Trophoblast cell (in vitro differentiated cells and primary cell): ENCODE measurements around the gene ARNT2.

Source experiments
- DNase-seq, 2 donors: peaks; one replicate each; pipeline ENCODE4 v3.0.0-alpha.2; 2016
- H2AFZ ChIP-seq: 2 replicates; pipeline ENCODE4 v1.6.1; 2013; ENCODE audit warnings: low read length, moderate library complexity, mild to moderate bottlenecking; ENCODE audit not compliant: insufficient read depth, poor library complexity
- H2AK5ac ChIP-seq: 2 replicates; pipeline ENCODE4 v1.6.1; 2013; ENCODE audit warnings: mild to moderate bottlenecking, low read length
- H2BK120ac ChIP-seq: 2 replicates; pipeline ENCODE4 v1.6.1; 2013; ENCODE audit warnings: low read length, mild to moderate bottlenecking, moderate library complexity; ENCODE audit not compliant: insufficient read depth, poor library complexity
- H2BK12ac ChIP-seq: 2 replicates; pipeline ENCODE4 v1.6.1; 2013; ENCODE audit warnings: mild to moderate bottlenecking, low read length, moderate library complexity
- H2BK5ac ChIP-seq: 2 replicates; pipeline ENCODE4 v1.6.1; 2013; ENCODE audit warnings: low read length, low read depth, moderate library complexity, mild to moderate bottlenecking; ENCODE audit not compliant: poor library complexity
- H3K14ac ChIP-seq: 2 replicates; pipeline ENCODE4 v1.6.1; 2013; ENCODE audit warnings: mild to moderate bottlenecking, low read length
- H3K18ac ChIP-seq: 2 replicates; pipeline ENCODE4 v1.6.1; 2013; ENCODE audit warnings: mild to moderate bottlenecking, low read length
- H3K23ac ChIP-seq: 2 replicates; pipeline ENCODE4 v1.6.1; 2013; ENCODE audit warnings: low read length
- H3K27ac ChIP-seq: 2 replicates; pipeline ENCODE4 v1.5.1; 2013; ENCODE audit warnings: low read depth, mild to moderate bottlenecking, inconsistent platforms, low read length, moderate library complexity
- H3K27me3 ChIP-seq: 2 replicates; pipeline ENCODE4 v1.6.1; 2013; ENCODE audit warnings: inconsistent platforms, mild to moderate bottlenecking, low read length, moderate library complexity; ENCODE audit not compliant: insufficient read depth
- H3K36me3 ChIP-seq, 2 experiments: 1 replicate in 1 of 2; 2 replicates in 1 of 2; pipeline ENCODE4 v1.6.1; 2013; ENCODE audit warnings: low read length in 2 of 2, mild to moderate bottlenecking in 2 of 2, moderate library complexity in 1 of 2; ENCODE audit not compliant: insufficient read depth in 2 of 2, control insufficient read depth in 1 of 2
- H3K4ac ChIP-seq: 2 replicates; pipeline ENCODE4 v1.6.1; 2013; ENCODE audit warnings: low read depth, mild to moderate bottlenecking, low read length, moderate library complexity
- H3K4me1 ChIP-seq, 2 experiments: 1 replicate in 1 of 2; 2 replicates in 1 of 2; pipeline ENCODE4 v1.6.1; 2013; ENCODE audit warnings: low read length in 2 of 2, mild to moderate bottlenecking in 2 of 2, moderate library complexity in 1 of 2; ENCODE audit not compliant: insufficient read depth in 2 of 2, control insufficient read depth in 1 of 2
- H3K4me2 ChIP-seq: 2 replicates; pipeline ENCODE4 v1.6.1; 2013; ENCODE audit warnings: inconsistent platforms, mild to moderate bottlenecking, low read length, moderate library complexity
- H3K4me3 ChIP-seq: 2 replicates; pipeline ENCODE4 v1.5.1; 2013; ENCODE audit warnings: mild to moderate bottlenecking, low read depth, low read length, inconsistent platforms
- H3K79me1 ChIP-seq: one replicate; pipeline ENCODE4 v1.6.1; 2013; ENCODE audit warnings: low read length
- H3K79me2 ChIP-seq: 2 replicates; pipeline ENCODE4 v1.6.1; 2013; ENCODE audit warnings: low read length, mild to moderate bottlenecking; ENCODE audit not compliant: control insufficient read depth, insufficient read depth, poor library complexity
- H3K9ac ChIP-seq: 2 replicates; pipeline ENCODE4 v1.6.1; 2013; ENCODE audit warnings: mild to moderate bottlenecking, low read length
- H3K9me3 ChIP-seq: 2 replicates; pipeline ENCODE4 v1.6.1; 2013; ENCODE audit warnings: low read depth, mild to moderate bottlenecking, control low read depth, inconsistent platforms, low read length; ENCODE audit not compliant: insufficient read depth
- H4K12ac ChIP-seq: 2 replicates; pipeline ENCODE4 v1.6.1; 2013; ENCODE audit warnings: low read depth, mild to moderate bottlenecking, low read length, moderate library complexity
- H4K8ac ChIP-seq: 2 replicates; pipeline ENCODE4 v1.6.1; 2013; ENCODE audit warnings: low read depth, mild to moderate bottlenecking, low read length, moderate library complexity
- H4K91ac ChIP-seq: one replicate; pipeline ENCODE4 v1.6.1; 2013; ENCODE audit warnings: low read depth, mild to moderate bottlenecking, low read length, moderate library complexity
- WGBS: extraction: QIAGEN DNeasy Blood & Tissue Kit; methylation state at CpG from one replicate; pipeline ENCODE4 v1.1.7; 2013; ENCODE audit warnings: missing lambda C conversion rate; ENCODE audit not compliant: insufficient read length, insufficient coverage; ENCODE audit errors: extremely low coverage; 5-methylcytosine and 5-hydroxymethylcytosine counted together

Gene ARNT2

GRCh38 chr15:80554560-80554959 is 150.4 kb downstream of the ARNT2 start:
- no peak overlapping the region for H4K12ac ChIP-seq
- H3K4me1 ChIP-seq, result peaks cover 0 to 3% of the 10 kb centered on the region in 2 experiments
- DNase-seq, result no peak
- H2AK5ac ChIP-seq, result no peak overlapping the region
- no peaks in the 10 kb centered on the region for H3K36me3 ChIP-seq
- H3K18ac ChIP-seq, result no peak overlapping the region
- H4K91ac ChIP-seq, result no peak overlapping the region
- H2BK120ac ChIP-seq, result no peak overlapping the region
- H4K8ac ChIP-seq, result no peak overlapping the region
- H3K27me3 ChIP-seq, result no peaks in the 10 kb centered on the region
- no peaks in the 10 kb centered on the region for H3K79me2 ChIP-seq
- no peak overlapping the region for H3K4me3 ChIP-seq
- no peak overlapping the region for H3K14ac ChIP-seq
- H3K23ac ChIP-seq, result no peak overlapping the region
- H3K4me2 ChIP-seq, result no peak overlapping the region
- H3K9ac ChIP-seq, result no peak overlapping the region
- H2BK12ac ChIP-seq, result no peak overlapping the region
- no CpG with 5 or more reads among the region's 1 CpG for WGBS
- H2AFZ ChIP-seq, result no peak overlapping the region
- no peaks in the 10 kb centered on the region for H3K9me3 ChIP-seq
- H3K4ac ChIP-seq, result no peak overlapping the region
- H3K79me1 ChIP-seq, result no peaks in the 10 kb centered on the region
- H2BK5ac ChIP-seq, result no peak overlapping the region
- no peak overlapping the region for H3K27ac ChIP-seq

DNA sequence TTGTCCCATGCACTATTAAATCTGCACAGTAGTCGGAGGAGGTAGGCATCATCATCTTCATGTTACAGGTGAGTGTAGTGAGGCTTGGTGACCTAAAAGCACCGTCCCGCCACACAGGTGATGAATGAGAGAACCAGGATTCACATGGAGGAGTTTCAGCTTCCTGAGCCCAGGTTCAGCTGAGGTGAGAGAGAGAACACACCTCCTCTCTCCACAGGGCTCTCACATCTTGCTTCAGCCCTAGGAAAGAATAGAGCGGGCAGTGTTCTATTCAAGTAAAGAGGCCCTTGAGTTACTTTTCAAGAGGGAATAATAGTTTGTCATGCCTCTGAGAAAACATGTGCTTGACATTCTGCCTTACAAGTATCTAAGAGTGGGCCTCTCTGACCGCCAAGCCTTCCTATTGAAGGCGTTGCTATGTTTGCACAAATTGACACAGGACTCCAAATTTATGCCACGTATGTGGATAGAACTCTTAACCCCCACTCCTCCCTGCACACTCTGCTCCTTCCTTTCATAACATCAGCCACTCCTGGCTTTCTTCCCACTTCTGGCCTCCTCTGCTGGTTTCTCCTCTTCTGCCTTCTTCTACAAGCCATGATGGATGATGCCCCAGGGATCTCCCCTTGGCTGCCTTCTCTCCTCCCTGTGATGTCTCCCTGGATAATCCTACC is 152.6 kb downstream of the ARNT2 start:
- H2BK12ac ChIP-seq, result no peak overlapping the region
- H3K4me1 ChIP-seq, result peaks cover 0 to 7% of the 10 kb centered on the region in 2 experiments
- DNase-seq, result no peak
- H3K14ac ChIP-seq, result no peak overlapping the region
- no peak overlapping the region for H3K4me3 ChIP-seq
- H4K12ac ChIP-seq, result no peak overlapping the region
- H2BK5ac ChIP-seq, result no peak overlapping the region
- H4K91ac ChIP-seq, result no peak overlapping the region
- H4K8ac ChIP-seq, result no peak overlapping the region
- no peaks in the 10 kb centered on the region for H3K27me3 ChIP-seq
- no peak overlapping the region for H2BK120ac ChIP-seq
- no peak overlapping the region for H2AK5ac ChIP-seq
- no peak overlapping the region for H3K27ac ChIP-seq
- no peaks in the 10 kb centered on the region for H3K79me2 ChIP-seq
- no peaks in the 10 kb centered on the region for H3K79me1 ChIP-seq
- no peak overlapping the region for H3K4ac ChIP-seq
- no peak overlapping the region for H2AFZ ChIP-seq
- no peak overlapping the region for H3K23ac ChIP-seq
- no peaks in the 10 kb centered on the region for H3K9me3 ChIP-seq
- no peak overlapping the region for H3K9ac ChIP-seq
- no peak overlapping the region for H3K18ac ChIP-seq
- WGBS, result no CpG with 5 or more reads among the region's 7 CpGs
- no peak overlapping the region for H3K4me2 ChIP-seq
- no peaks in the 10 kb centered on the region for H3K36me3 ChIP-seq

GRCh38 chr15:80557441-80558234 is 153.5 kb downstream of the ARNT2 start:
- H3K4me2 ChIP-seq, result no peak overlapping the region
- no peak overlapping the region for H2BK120ac ChIP-seq
- no CpG with 5 or more reads among the region's 5 CpGs for WGBS
- no peak overlapping the region for H3K18ac ChIP-seq
- H3K4me3 ChIP-seq, result no peak overlapping the region
- no peak overlapping the region for H4K8ac ChIP-seq
- no peak overlapping the region for H2AK5ac ChIP-seq
- no peak overlapping the region for H3K23ac ChIP-seq
- H4K12ac ChIP-seq, result no peak overlapping the region
- no peak overlapping the region for H3K27ac ChIP-seq
- no peaks in the 10 kb centered on the region for H3K9me3 ChIP-seq
- DNase-seq, result no peak
- no peak overlapping the region for H2BK12ac ChIP-seq
- no peak overlapping the region for H3K4ac ChIP-seq
- H3K9ac ChIP-seq, result no peak overlapping the region
- peaks cover 0 to 7% of the 10 kb centered on the region in 2 experiments for H3K4me1 ChIP-seq
- H2BK5ac ChIP-seq, result no peak overlapping the region
- no peaks in the 10 kb centered on the region for H3K79me1 ChIP-seq
- no peak overlapping the region for H3K14ac ChIP-seq
- H2AFZ ChIP-seq, result no peak overlapping the region
- H3K36me3 ChIP-seq, result no peaks in the 10 kb centered on the region
- no peaks in the 10 kb centered on the region for H3K79me2 ChIP-seq
- H3K27me3 ChIP-seq, result no peaks in the 10 kb centered on the region
- no peak overlapping the region for H4K91ac ChIP-seq

DNA sequence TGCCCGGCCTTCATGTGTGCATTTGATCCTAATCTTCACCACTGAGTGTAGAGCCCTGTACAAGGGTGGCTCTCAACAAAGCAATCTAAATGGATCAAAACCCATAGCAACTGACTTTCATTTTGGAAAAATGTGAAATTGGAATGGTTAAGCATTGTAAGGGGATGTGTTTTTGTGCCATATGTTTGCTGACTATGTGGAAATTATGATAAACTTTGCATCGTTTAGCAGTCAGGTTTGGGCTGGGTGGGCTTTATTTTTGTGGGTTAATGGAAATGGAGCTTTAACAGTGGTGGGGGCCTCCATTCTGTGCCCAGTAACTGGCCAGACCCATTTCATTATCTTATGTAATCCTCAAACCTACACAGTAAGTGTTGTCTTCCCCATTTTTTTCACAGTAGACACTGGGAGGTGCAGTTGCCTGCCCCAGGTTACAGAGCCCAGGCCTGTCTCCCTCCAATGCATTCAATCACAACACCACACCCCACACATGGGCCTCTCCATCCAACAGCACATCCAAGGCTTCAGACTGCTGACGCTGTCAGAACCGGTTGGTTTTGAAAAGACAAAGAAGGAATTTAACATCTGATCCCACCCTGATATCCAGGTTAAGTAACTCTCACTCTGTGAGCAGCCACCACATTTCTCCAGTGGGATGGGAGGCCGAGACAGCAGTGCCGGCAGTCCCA is 154.6 kb downstream of the ARNT2 start:
- no peak overlapping the region for H3K4ac ChIP-seq
- H2AK5ac ChIP-seq, result no peak overlapping the region
- no peak overlapping the region for H4K12ac ChIP-seq
- no peak overlapping the region for H2BK12ac ChIP-seq
- H3K14ac ChIP-seq, result no peak overlapping the region
- no peaks in the 10 kb centered on the region for H3K79me2 ChIP-seq
- H3K36me3 ChIP-seq, result no peaks in the 10 kb centered on the region
- no peak overlapping the region for H3K23ac ChIP-seq
- no peak overlapping the region for H3K4me3 ChIP-seq
- H3K4me2 ChIP-seq, result no peak overlapping the region
- DNase-seq, result peak in 1 of 2 donors; percentile 48
- no peaks in the 10 kb centered on the region for H3K9me3 ChIP-seq
- no CpG with 5 or more reads among the region's 6 CpGs for WGBS
- no peak overlapping the region for H2AFZ ChIP-seq
- H2BK5ac ChIP-seq, result no peak overlapping the region
- no peak overlapping the region for H3K9ac ChIP-seq
- peaks cover 0 to 7% of the 10 kb centered on the region in 2 experiments for H3K4me1 ChIP-seq
- no peaks in the 10 kb centered on the region for H3K27me3 ChIP-seq
- H2BK120ac ChIP-seq, result no peak overlapping the region
- H3K79me1 ChIP-seq, result no peaks in the 10 kb centered on the region
- H3K27ac ChIP-seq, result no peak overlapping the region
- H3K18ac ChIP-seq, result no peak overlapping the region
- H4K91ac ChIP-seq, result no peak overlapping the region
- H4K8ac ChIP-seq, result no peak overlapping the region
